Upper lobe of right lung (tissue), 1 donor: ENCODE results near the gene HEY2. TPM values are rescaled to one million over a fixed set of nuclear protein-coding genes. Genes with fewer than 3 reads are reported as not detected.

Experiments
- ATAC-seq: fragments of 200-7000 bp; cut with Tn5 transposase; one replicate; pipeline ENCODE4 v1.9.1; 2020; ENCODE audit warnings: mild to moderate bottlenecking, moderate library complexity
- DNase-seq: peaks from one replicate; pipeline ENCODE4 v3.0.0-alpha.2; 2020
- H3K27ac ChIP-seq: fragments of 200-600 bp; one replicate; pipeline ENCODE4 v1.8.0; 2022
- H3K27me3 ChIP-seq: fragments of 200-600 bp; one replicate; pipeline ENCODE4 v1.8.0; 2022; ENCODE audit warnings: mild to moderate bottlenecking
- H3K36me3 ChIP-seq: fragments of 200-600 bp; one replicate; pipeline ENCODE4 v1.8.0; 2022
- H3K4me1 ChIP-seq: fragments of 200-600 bp; one replicate; pipeline ENCODE4 v1.8.0; 2022
- H3K4me3 ChIP-seq: fragments of 200-600 bp; one replicate; pipeline ENCODE4 v1.8.0; 2022; ENCODE audit warnings: mild to moderate bottlenecking
- H3K9me3 ChIP-seq: fragments of 200-600 bp; one replicate; pipeline ENCODE4 v1.8.0; 2022
- CTCF ChIP-seq: fragments of 200-600 bp; IDR thresholded peaks from one replicate; pipeline ENCODE4 v1.8.0; 2022; ENCODE audit warnings: antibody characterized with exemption
- intact Hi-C: fragments of 100-400 bp; cut with DNase I; formaldehyde crosslinking; loops from one replicate; pipeline ENCODE4 v1.11.0; 2022
- total RNA-seq: library from RNA; stranded (reverse); fragmentation: NEBNext Ultra II Directional; extraction: Animal tissue kit (Norgen Biotek cat#: 25700); gene quantifications from one replicate; pipeline ENCODE4 v1.2.1, GENCODE V29; 2021
- donor health status: DM: no; HTN: yes; CAD: no; lungs with severe emphysema.

The HEY2 gene
- total RNA-seq, 1 donor from 2014 or later: 2.2 TPM

DNA sequence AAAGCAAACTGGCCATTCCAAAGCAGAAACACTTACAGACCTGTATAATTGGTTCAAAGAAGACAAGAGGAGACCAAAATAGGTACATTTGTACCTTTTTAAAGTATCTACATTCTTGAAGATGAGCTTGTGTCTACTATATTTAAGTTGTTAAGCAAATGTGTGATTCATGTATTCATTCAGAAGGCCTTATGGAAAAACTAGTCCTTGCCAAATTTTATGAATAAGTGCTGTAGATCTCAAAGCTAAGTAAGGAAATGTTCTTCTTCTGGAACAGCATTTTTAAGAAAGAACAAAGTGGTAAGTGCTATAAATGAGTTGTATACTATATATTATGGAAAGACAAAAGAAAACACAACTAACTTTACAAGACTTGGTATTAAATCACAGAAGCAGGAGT lies 22.2 kb upstream of the HEY2 start:
- Histone ChIP-seq H3K27me3 (peaks cover 3% of the 10 kb centered on the region), H3K36me3 (no peaks in the 10 kb centered on the region), H3K9me3 (no peaks in the 10 kb centered on the region), H3K27ac (no peak overlapping the region), H3K4me1 (no peaks in the 10 kb centered on the region), H3K4me3 (no peak overlapping the region)
- no peak for DNase-seq
- ATAC-seq: no peak
- no peak for TF ChIP-seq CTCF
- intact Hi-C loops: no loop called here

DNA sequence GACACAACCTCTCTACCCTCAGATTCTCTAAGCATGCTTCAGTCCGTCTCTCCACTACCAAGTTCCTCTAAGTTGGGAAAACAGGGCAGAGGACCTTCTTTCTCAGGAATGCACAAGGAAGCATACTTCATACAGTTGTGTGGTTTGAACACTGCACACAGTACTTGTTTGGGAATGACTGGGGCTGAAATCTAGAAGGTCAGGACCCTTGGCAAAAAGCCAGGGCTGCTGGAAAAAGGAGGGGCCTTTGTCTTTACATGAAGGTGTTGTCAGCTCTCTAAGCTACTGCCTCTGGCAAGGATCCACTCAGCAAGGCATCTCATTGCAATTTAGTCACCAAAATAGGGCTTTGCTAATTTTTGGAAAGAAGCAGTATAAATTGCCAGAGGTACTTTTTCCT lies 20.7 kb upstream of the HEY2 start:
- Histone ChIP-seq H3K4me3 (no peak overlapping the region), H3K9me3 (no peaks in the 10 kb centered on the region), H3K27me3 (peaks cover 9% of the 10 kb centered on the region), H3K4me1 (no peaks in the 10 kb centered on the region), H3K36me3 (no peaks in the 10 kb centered on the region), H3K27ac (no peak overlapping the region)
- intact Hi-C loops: no loop called here
- no peak for TF ChIP-seq CTCF
- ATAC-seq (no peak), DNase-seq (no peak)

GRCh38 chr6:125729983-125730382 lies 19.4 kb upstream of the HEY2 start:
- Histone ChIP-seq H3K27ac (no peak overlapping the region), H3K4me3 (no peak overlapping the region), H3K9me3 (no peaks in the 10 kb centered on the region), H3K36me3 (no peaks in the 10 kb centered on the region), H3K27me3 (peaks cover 16% of the 10 kb centered on the region), H3K4me1 (no peaks in the 10 kb centered on the region)
- DNase-seq: no peak
- intact Hi-C loops: no loop called here
- no peak for ATAC-seq
- no peak for TF ChIP-seq CTCF

GRCh38 chr6:125732398-125732797 lies 17.0 kb upstream of the HEY2 start:
- Histone ChIP-seq H3K27ac (no peak overlapping the region), H3K4me1 (no peaks in the 10 kb centered on the region), H3K27me3 (peaks cover 20% of the 10 kb centered on the region), H3K9me3 (no peaks in the 10 kb centered on the region), H3K4me3 (no peak overlapping the region), H3K36me3 (no peaks in the 10 kb centered on the region)
- intact Hi-C loops: no loop called here
- no peak for ATAC-seq
- no peak for DNase-seq
- TF ChIP-seq CTCF: no peak

GRCh38 chr6:125733516-125734300 lies 15.7 kb upstream of the HEY2 start:
- H3K27me3 ChIP-seq: peaks cover 24% of the 10 kb centered on the region
- H3K4me1 ChIP-seq: no peaks in the 10 kb centered on the region
- no peak for TF ChIP-seq CTCF
- H3K4me3 ChIP-seq: no peak overlapping the region
- intact Hi-C loops: no loop called here
- DNase-seq: no peak
- no peak for ATAC-seq
- H3K9me3 ChIP-seq: no peaks in the 10 kb centered on the region
- no peaks in the 10 kb centered on the region for H3K36me3 ChIP-seq
- no peak overlapping the region for H3K27ac ChIP-seq
